K562 treated with DMSO at 1 percent for 24 hours (cell line): ENCODE results near the gene SLC6A3. TPM values are rescaled to one million over a fixed set of nuclear protein-coding genes. Genes with fewer than 3 reads are reported as not detected.

Source experiments
- total RNA-seq: library from RNA; unstranded; fragments of 300-600 nt; gene quantifications from 2 replicates; pipeline ENCODE4 v1.2.3, GENCODE V29; 2022; ENCODE audit warnings: low read depth; ENCODE audit not compliant: insufficient read depth

SLC6A3 gene
- not detected in 2 replicates for total RNA-seq

DNA sequence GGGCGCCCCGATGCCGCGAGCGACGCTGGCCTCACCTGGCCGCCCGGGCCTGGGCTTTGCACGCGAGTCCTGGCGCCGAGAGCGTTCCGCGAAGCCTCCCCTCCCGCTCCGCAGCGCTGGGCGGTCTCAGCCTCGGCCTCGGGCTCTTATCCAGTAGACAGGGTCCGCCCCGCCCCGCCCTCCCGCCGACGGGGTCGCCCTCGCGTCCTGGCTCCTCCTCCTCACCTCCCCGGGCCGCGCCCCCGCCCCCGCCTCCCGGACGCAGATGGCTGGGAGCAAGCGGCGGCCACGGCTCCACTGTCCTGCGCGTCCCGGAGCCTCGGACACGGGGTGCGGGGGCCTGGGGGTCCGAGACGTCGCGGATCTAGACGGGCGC, at the start of gene SLC6A3:
TSS of gene SLC6A3 (minus strand) at position 128 of the 376 bp plus-strand sequence. CDS start 2,243 bp downstream, outside the sequence.

DNA sequence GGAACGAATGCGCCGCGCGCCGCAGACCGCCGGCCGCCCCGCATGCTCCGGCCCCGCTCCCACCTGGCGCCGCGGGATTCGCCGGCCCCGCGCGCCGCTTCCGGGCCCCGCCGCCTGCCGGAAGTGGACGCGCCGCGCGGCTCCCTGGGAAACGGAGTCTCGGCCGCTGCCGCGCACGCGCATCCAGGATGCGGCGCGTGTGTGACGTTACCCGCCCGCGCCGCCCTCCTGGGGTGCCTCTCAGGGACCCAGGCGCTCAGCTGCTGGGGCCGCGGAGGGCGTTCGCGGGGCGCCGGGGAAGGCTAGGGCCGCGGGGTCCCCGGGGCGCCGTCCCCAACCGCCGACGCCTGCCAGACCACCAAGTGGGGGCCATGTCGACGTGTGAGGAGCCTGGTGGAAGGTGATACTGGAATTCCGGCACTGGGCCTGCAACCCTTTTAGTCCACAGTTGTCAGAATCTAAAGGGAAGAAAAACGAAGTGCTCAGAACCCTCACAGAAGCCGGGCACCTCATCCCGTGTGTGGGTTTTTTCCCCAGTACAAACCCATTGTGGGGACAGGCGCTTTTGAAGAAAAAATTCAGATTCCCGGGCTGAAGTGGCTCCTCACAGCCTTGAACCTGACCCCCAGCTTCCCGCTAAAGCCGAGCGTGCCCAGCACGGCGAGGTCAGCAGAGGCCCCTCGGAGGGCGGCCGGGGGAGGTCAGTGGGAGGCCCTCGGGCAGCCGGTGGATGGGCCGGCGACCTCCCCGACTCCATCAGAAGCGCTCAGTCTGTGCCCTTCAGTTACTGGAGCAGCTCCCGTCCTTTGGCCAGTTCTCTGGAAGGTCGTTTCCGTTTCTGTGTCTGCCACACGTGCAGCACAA, 100.0 kb downstream of the SLC6A3 start, which contains the start of gene CLPTM1L:
TSS of gene CLPTM1L (minus strand) at position 125 of the 864 bp plus-strand sequence. CDS start 258 bp downstream, outside the sequence.

Other genes with a start within 250 kb of the SLC6A3 start
- gene SLC6A19, start 243.8 kb downstream of the SLC6A3 start, total RNA-seq = 0.29 and 0.68 TPM in 2 replicates
- not detected in 2 replicates for gene SLC6A18, start 220.1 kb downstream of the SLC6A3 start, total RNA-seq
- not detected in 2 replicates for gene TERT, start 150.4 kb downstream of the SLC6A3 start, total RNA-seq
- gene CLPTM1L, start 100.3 kb downstream of the SLC6A3 start, total RNA-seq = 132 TPM in 2 replicates
- gene LPCAT1, start 78.5 kb upstream of the SLC6A3 start, total RNA-seq = 21.3 and 22.6 TPM in 2 replicates